SU-DHL-6 (cell line): ENCODE results near the gene LHPP.

ENCODE experiments used
- CTCF ChIP-seq: fragments of 200-600 bp; sonication (generic); IDR thresholded peaks from one replicate; pipeline ENCODE4 v1.5.1; 2017; ENCODE audit warnings: antibody characterized with exemption, mild to moderate bottlenecking, low read length, moderate library complexity; ENCODE audit not compliant: insufficient read depth, poor library complexity, severe bottlenecking
- EZH2phosphoT487 ChIP-seq: fragments of 200-600 bp; sonication (generic), shearing (Covaris generic); conservative IDR thresholded peaks from 2 replicates; pipeline ENCODE4 v1.6.1; 2018; ENCODE audit warnings: mild to moderate bottlenecking, antibody characterized with exemption, low read length, moderate library complexity, mixed read lengths

- TF ChIP-seq CTCF (no peak), EZH2phosphoT487 (no peak)
Measured at GRCh38 chr10:124612611-124613498, 151.2 kb downstream of the LHPP start.
